T-helper 9 cell (primary cell): ENCODE measurements around the gene PCDH10.
"Not testable (repeated sequence)": the region's sequence is repeated elsewhere in the genome, so short reads cannot be mapped to it uniquely, and the experiment has no call there.

Source experiments
- DNase-seq: peaks from one replicate; pipeline ENCODE4 v3.0.0-alpha.2; 2020

Gene PCDH10

GRCh38 chr4:133151341-133151690, 2.2 kb downstream of the PCDH10 start:
- DNase-seq = no peak

- no peak for DNase-seq
These were observed 2.7 kb downstream of the PCDH10 start for GRCh38 chr4:133151691-133152329.

- DNase-seq = no peak
These were observed 3.3 kb downstream of the PCDH10 start for GRCh38 chr4:133152330-133152821.

- no peak for DNase-seq
These were observed 3.9 kb downstream of the PCDH10 start for GRCh38 chr4:133152831-133153481.

GRCh38 chr4:133154725-133155124, 5.6 kb downstream of the PCDH10 start:
- DNase-seq = no peak

- no peak for DNase-seq
These were observed 7.0 kb downstream of the PCDH10 start for GRCh38 chr4:133156096-133156495.

GRCh38 chr4:133156556-133156955, 7.5 kb downstream of the PCDH10 start:
- no peak for DNase-seq

- no peak for DNase-seq
These were observed 8.5 kb downstream of the PCDH10 start for GRCh38 chr4:133157460-133158160.

GRCh38 chr4:133160853-133161252, 11.8 kb downstream of the PCDH10 start:
- DNase-seq = no peak

GRCh38 chr4:133161570-133162295, 12.6 kb downstream of the PCDH10 start:
- DNase-seq = no peak

GRCh38 chr4:133162941-133163340, 13.8 kb downstream of the PCDH10 start:
- DNase-seq = no peak

GRCh38 chr4:133178956-133179355, 29.9 kb downstream of the PCDH10 start:
- DNase-seq = no peak

GRCh38 chr4:133186210-133186609, 37.1 kb downstream of the PCDH10 start:
- DNase-seq = no peak

- DNase-seq = no peak
These were observed 37.8 kb downstream of the PCDH10 start for GRCh38 chr4:133186845-133187244.

GRCh38 chr4:133188433-133189146, 39.5 kb downstream of the PCDH10 start:
- DNase-seq = no peak

- no peak for DNase-seq
These were observed 40.0 kb downstream of the PCDH10 start for GRCh38 chr4:133189147-133189517.

GRCh38 chr4:133190098-133190497, 41.0 kb downstream of the PCDH10 start:
- DNase-seq = no peak

GRCh38 chr4:133208694-133209285, 59.7 kb downstream of the PCDH10 start:
- DNase-seq = no peak

- no peak for DNase-seq
These were observed 84.8 kb downstream of the PCDH10 start for GRCh38 chr4:133233922-133234321.

- DNase-seq = not testable (repeated sequence)
These were observed 91.4 kb downstream of the PCDH10 start for GRCh38 chr4:133240451-133240850.
